Kidney (tissue), 14 donors: ENCODE results near the gene ARRDC5. TPM values are rescaled to one million over a fixed set of nuclear protein-coding genes. Genes with fewer than 3 reads are reported as not detected.

Experiments used
- DNase-seq, 5 donors: peaks; one replicate each; pipeline ENCODE4 v3.0.0-alpha.2; 2013 to 2020
- FAIRE-seq: peaks from 2 replicates; lab custom pipeline; 2012; peaks lifted over from hg19 to GRCh38; lab: Jason Lieb, UNC
- H3K27ac ChIP-seq, 2 donors: one replicate each; pipeline ENCODE4 v1.7.0; 2013; ENCODE audit warnings: low read depth in 2 of 2, low read length in 2 of 2, inconsistent platforms in 1 of 2
- H3K27me3 ChIP-seq: one replicate; pipeline ENCODE4 v1.7.1; 2013; ENCODE audit warnings: low read length, inconsistent platforms; ENCODE audit not compliant: control insufficient read depth, insufficient read depth
- H3K36me3 ChIP-seq, 3 donors: one replicate each; pipeline versions ENCODE4 v1.7.0 to v1.7.1; 2013; ENCODE audit warnings: low read length in 3 of 3, control low read depth in 1 of 3, inconsistent platforms in 1 of 3; ENCODE audit not compliant: insufficient read depth in 3 of 3, control insufficient read depth in 2 of 3
- H3K4me1 ChIP-seq, 3 donors: one replicate each; pipeline versions ENCODE4 v1.7.0 to v1.7.1; 2013; ENCODE audit warnings: low read length in 3 of 3, inconsistent platforms in 1 of 3, low read depth in 1 of 3; ENCODE audit not compliant: control insufficient read depth in 2 of 3, insufficient read depth in 2 of 3
- H3K4me3 ChIP-seq, 3 donors: one replicate each; pipeline versions ENCODE4 v1.7.0 to v1.8.1; 2013; ENCODE audit warnings: low read length in 3 of 3, control low read depth in 1 of 3, inconsistent platforms in 1 of 3
- H3K9ac ChIP-seq, 3 donors: one replicate each; pipeline versions ENCODE4 v1.7.0 to v1.7.1; 2013; ENCODE audit warnings: low read length in 3 of 3, control low read depth in 1 of 3, inconsistent platforms in 1 of 3
- H3K9me3 ChIP-seq, 3 donors: one replicate each; pipeline versions ENCODE4 v1.7.0 to v1.7.1; 2013; ENCODE audit warnings: low read length in 3 of 3, control low read depth in 1 of 3, inconsistent platforms in 1 of 3; ENCODE audit not compliant: control insufficient read depth in 2 of 3, insufficient read depth in 1 of 3
- intact Hi-C: fragments of 100-400 bp; cut with DNase I; formaldehyde crosslinking; loops from one replicate; pipeline ENCODE4 v1.11.1; 2022
- polyA plus RNA-seq: library from polyadenylated mRNA; stranded (reverse); fragments of 350-450 nt; fragmentation: Illumina TruSeq; extraction: RNeasy Lipid Tissue Mini Kit (QIAGEN cat#74804); gene quantifications from one replicate; pipeline ENCODE4 v1.2.3, GENCODE V29; 2014; ENCODE audit warnings: low read depth, low replicate concordance; ENCODE audit not compliant: insufficient read depth
- total RNA-seq: library from RNA; stranded (reverse); fragmentation: NEBNext Ultra II Directional; extraction: Animal tissue kit (Norgen Biotek cat#: 25700); gene quantifications from one replicate; pipeline ENCODE4 v1.2.1, GENCODE V29; 2021
- TF ChIP-seq, protein P1 (sequence below): IDR thresholded peaks from 3 replicates; pipeline ENCODE4 v1.5.1; 2012; ENCODE audit warnings: mild to moderate bottlenecking, moderate library complexity, borderline replicate concordance; ENCODE audit not compliant: insufficient read depth; ENCODE audit errors: extremely low read depth
- donor health status: control.
- donor health status: control.
- donor health status: control.
- donor health status: control.
- donor health status: control.
- donor health status: DM: yes; HTN: yes; CAD: no.
- donor health status: Normal renal cell carcinoma (clear cell type).

ARRDC5 gene
- total and polyA plus RNA-seq, 2 donors from 2014 or later = 1.4 TPM; not detected in 1

DNA sequence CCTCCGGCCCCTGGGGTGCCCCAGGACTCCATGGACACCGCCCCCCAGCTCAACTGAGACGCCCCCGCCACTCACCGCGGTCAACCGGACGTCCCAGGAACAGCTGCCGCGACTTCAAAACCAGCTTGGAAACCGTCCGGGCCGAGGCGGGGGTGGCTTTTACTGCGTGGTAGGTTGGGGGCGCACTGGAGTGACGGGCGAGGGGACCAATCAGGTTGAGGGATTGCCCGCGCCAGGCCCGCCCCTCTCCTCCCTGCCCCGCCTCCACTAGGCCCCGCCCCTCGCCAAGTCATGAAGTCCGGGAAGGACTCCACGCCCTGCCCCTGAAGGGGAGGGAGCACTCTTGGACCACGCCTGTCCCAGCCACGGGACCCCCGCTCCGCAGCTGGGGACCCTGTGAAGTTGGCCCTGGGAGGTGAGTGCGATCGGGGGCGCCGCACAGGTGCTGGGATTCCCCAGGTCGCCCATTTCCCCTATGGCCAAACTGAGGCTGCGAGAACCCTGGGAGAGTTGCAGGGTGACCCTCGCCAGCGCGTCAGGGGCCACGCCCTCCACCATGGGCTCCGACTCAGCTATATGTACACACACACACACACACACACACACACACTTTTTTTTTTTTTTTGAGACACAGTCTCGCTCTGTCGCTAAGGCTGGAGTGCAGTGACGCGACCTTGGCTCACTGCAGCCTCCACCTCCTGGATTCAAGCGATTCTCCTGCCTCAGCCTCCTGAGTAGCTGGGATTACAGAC, 35.0 kb downstream of the ARRDC5 start, which contains the start of gene PLIN3:
PLIN3 (minus strand) TSS at position 134 of the 752 bp plus-strand sequence. CDS start 6,273 bp downstream, outside the sequence.
- H3K9ac ChIP-seq = peak within 1 kb of the TSS; percentile 32 to 82 (median 72)
- H3K27ac ChIP-seq = peak within 1 kb of the TSS; percentile 41 to 55
- H3K9me3 ChIP-seq = no peaks in the 10 kb centered on the region
- TF ChIP-seq, protein P1, sequence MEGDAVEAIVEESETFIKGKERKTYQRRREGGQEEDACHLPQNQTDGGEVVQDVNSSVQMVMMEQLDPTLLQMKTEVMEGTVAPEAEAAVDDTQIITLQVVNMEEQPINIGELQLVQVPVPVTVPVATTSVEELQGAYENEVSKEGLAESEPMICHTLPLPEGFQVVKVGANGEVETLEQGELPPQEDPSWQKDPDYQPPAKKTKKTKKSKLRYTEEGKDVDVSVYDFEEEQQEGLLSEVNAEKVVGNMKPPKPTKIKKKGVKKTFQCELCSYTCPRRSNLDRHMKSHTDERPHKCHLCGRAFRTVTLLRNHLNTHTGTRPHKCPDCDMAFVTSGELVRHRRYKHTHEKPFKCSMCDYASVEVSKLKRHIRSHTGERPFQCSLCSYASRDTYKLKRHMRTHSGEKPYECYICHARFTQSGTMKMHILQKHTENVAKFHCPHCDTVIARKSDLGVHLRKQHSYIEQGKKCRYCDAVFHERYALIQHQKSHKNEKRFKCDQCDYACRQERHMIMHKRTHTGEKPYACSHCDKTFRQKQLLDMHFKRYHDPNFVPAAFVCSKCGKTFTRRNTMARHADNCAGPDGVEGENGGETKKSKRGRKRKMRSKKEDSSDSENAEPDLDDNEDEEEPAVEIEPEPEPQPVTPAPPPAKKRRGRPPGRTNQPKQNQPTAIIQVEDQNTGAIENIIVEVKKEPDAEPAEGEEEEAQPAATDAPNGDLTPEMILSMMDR = no peak
- peak within 1 kb of the TSS; percentile 58 to 71 (median 68) for H3K4me3 ChIP-seq
- H3K36me3 ChIP-seq = no peaks in the 10 kb centered on the region
- no peak for FAIRE-seq
- peak; percentile 95 to 99 (median 98) for DNase-seq
- peaks cover 0 to 8% (median 8%) of the 10 kb centered on the region in 3 donors for H3K4me1 ChIP-seq
- intact Hi-C loops = no loop called here
- no peaks in the 10 kb centered on the region for H3K27me3 ChIP-seq

DNA sequence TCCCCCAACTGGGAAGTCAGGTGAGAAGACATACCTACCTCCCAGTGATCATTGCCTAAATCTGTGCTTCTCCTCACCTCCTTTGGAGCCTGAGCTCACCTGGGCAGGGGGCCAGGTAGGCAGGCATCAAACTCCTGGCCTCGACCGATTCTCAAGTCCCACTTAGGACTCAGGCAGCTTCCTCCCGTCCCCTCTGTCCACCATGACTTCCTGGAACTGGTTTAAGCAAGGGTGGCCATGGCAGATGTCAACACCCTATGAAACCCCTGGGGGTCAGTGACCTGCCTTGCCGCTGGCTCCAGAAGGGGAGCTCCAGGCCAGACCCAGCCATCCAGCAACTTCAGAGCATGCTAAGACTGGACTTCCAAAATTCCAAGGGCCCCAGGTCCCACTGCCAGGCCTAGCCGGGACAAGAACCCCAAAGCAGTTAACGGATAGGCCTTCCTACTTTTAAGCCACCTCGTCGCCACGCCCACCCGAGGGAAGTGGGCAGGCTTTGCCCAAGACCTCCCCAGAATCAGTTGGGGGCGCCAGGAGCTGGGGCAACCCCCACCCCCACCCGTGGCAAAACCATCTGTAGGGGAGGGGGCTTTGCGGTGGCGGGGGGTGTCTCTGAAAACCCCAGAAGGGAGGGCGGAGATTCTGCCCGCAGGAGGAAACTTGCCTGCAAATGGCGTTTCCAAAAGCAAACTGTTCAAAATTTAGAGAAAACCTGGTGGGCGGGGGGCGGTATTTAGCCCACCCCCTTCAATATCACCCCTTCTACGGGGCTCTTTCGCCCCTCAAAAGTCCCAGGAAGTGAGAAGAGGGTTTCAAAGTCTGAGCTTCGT, 35.9 kb downstream of the ARRDC5 start:
- peak overlapping the region; percentile 54 to 71 (median 68) for H3K4me3 ChIP-seq
- H3K9ac ChIP-seq = peak overlapping the region; percentile 4 to 82 (median 72)
- no peaks in the 10 kb centered on the region for H3K9me3 ChIP-seq
- no peaks in the 10 kb centered on the region for H3K27me3 ChIP-seq
- H3K4me1 ChIP-seq = peaks cover 0 to 8% (median 8%) of the 10 kb centered on the region in 3 donors
- peak overlapping the region; percentile 41 to 55 for H3K27ac ChIP-seq
- intact Hi-C loops = no loop called here
- H3K36me3 ChIP-seq = no peaks in the 10 kb centered on the region
- TF ChIP-seq, protein P1 = no peak
- FAIRE-seq (no peak), DNase-seq (peak; percentile 46 to 89 (median 79))

DNA sequence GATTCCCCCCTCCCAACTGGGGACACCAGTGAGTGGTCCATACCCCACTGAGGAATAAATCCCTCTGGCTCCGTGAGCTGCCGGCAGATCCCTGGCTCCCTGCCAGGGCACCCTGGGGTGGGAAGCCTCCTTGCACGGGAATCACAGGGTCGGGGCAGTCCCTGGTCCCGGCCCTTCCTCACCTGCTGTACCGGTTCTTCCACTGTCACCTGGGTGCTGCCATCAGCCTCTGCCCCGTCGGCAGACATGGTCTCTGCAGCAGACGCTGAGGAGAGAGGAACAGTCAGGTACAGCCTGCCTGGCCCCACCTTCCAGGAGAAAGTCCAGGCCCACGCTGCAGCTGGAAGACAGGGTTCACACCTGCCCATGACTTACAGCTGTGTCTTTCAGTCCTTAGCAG, 41.5 kb downstream of the ARRDC5 start:
- no peak for FAIRE-seq
- Histone ChIP-seq H3K4me3 (no peak overlapping the region), H3K27ac (no peak overlapping the region), H3K9ac (no peak overlapping the region), H3K36me3 (peaks cover 0 to 7% (median 3%) of the 10 kb centered on the region in 3 donors), H3K9me3 (no peaks in the 10 kb centered on the region), H3K27me3 (no peaks in the 10 kb centered on the region), H3K4me1 (no peaks in the 10 kb centered on the region)
- DNase-seq = peak in 2 of 5 donors; percentile 8 to 86
- intact Hi-C loops = no loop called here
- TF ChIP-seq, protein P1 = no peak
